LNCAP (cell line): ENCODE measurements around the gene SURF1.

Experiments used
- CTCF ChIP-seq: fragments of 450-650 bp; IDR thresholded peaks from 2 replicates; pipeline ENCODE4 v1.5.1; 2017; ENCODE audit warnings: mild to moderate bottlenecking

SURF1 gene

GRCh38 chr9:133389025-133389557 lies 32.8 kb upstream of the SURF1 start:
- TF ChIP-seq CTCF = no peak

- no peak for TF ChIP-seq CTCF
Measured at GRCh38 chr9:133387680-133388079, 31.4 kb upstream of the SURF1 start.

- no peak for TF ChIP-seq CTCF
Measured at GRCh38 chr9:133386338-133386737, 30.1 kb upstream of the SURF1 start.

- TF ChIP-seq CTCF = no peak
Measured at GRCh38 chr9:133385452-133385851, 29.2 kb upstream of the SURF1 start.

- no peak for TF ChIP-seq CTCF
Measured at GRCh38 chr9:133384736-133385321, 28.5 kb upstream of the SURF1 start.

- no peak for TF ChIP-seq CTCF
Measured at GRCh38 chr9:133383438-133383837, 27.2 kb upstream of the SURF1 start.

- TF ChIP-seq CTCF = no peak
Measured at GRCh38 chr9:133382507-133383141, 26.3 kb upstream of the SURF1 start.
